ENCODE data around the gene BRD4. TPM values are rescaled to one million over a fixed set of nuclear protein-coding genes. Genes with fewer than 3 reads are reported as not detected.
A peak's percentile ranks its signal among the peaks of the same experiment; 100 is the strongest.

The BRD4 gene
- total RNA-seq, 4 donors from 2014 or later: 54.8 to 111 (median 68.3) TPM

DNA sequence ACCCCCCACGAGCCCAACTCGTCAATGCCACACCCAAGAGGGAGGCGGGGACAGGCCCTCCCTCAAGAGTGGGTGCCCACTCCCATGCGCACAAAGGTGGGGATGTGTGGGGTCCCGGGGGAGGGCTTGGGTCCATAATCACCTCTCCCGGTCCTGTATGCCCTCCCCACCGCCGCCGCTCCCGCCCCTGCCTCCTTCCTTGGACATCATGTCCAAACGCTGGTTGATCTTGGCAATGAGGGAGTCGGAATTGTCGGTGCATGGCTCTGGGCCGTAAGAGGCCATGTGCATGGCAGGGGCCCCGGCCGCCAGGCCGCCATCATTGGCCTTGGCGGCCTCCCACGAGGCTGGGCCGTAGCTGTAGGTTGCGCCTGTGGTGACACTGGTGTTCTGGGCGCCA is 41.3 kb upstream of the BRD4 start:
- no peak for DNase-seq (ENCODE audit: low spot score in 2 of 2)
- H3K4me3 ChIP-seq: peak overlapping the region; percentile 11
- peaks cover 48% of the 10 kb centered on the region for H3K4me1 ChIP-seq
- peak overlapping the region; percentile 52 for H3K27ac ChIP-seq
- WGBS: 80% methylated on average over 9 of the region's 22 CpGs
- TF ChIP-seq POLR2A (IDR thresholded peaks at IDR 0.05) (no peak), EP300 (IDR thresholded peaks at IDR 0.05) (no peak), POLR2AphosphoS5 (IDR thresholded peaks at IDR 0.05) (no peak)
- TF ChIP-seq, protein P1, sequence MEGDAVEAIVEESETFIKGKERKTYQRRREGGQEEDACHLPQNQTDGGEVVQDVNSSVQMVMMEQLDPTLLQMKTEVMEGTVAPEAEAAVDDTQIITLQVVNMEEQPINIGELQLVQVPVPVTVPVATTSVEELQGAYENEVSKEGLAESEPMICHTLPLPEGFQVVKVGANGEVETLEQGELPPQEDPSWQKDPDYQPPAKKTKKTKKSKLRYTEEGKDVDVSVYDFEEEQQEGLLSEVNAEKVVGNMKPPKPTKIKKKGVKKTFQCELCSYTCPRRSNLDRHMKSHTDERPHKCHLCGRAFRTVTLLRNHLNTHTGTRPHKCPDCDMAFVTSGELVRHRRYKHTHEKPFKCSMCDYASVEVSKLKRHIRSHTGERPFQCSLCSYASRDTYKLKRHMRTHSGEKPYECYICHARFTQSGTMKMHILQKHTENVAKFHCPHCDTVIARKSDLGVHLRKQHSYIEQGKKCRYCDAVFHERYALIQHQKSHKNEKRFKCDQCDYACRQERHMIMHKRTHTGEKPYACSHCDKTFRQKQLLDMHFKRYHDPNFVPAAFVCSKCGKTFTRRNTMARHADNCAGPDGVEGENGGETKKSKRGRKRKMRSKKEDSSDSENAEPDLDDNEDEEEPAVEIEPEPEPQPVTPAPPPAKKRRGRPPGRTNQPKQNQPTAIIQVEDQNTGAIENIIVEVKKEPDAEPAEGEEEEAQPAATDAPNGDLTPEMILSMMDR (IDR thresholded peaks at IDR 0.05): no peak
- no peaks in the 10 kb centered on the region for H3K27me3 ChIP-seq
- peaks cover 60% of the 10 kb centered on the region for H3K36me3 ChIP-seq
- no peaks in the 10 kb centered on the region for H3K9me3 ChIP-seq

DNA sequence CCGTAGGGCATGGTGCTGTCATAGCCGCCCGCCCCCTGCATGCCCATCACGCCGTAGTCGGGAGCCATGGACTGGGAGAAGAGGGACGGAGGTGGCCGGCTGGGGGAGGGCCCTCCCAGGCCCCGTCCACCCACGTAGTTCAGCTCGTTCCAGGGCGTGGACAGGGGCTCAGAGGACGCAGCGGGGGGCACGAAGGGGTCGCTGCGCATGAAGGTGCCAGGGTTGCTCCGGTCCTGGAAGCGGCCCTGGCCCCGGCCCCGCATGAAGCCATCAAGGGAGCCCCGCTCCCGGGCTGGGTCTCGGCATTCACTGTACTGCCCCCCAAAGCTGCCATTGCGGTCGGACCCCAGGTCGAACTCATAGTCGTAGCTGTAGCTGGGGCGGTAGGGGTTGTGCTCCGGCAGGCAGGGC is 40.6 kb upstream of the BRD4 start:
- peaks cover 68% of the 10 kb centered on the region for H3K36me3 ChIP-seq
- no peaks in the 10 kb centered on the region for H3K9me3 ChIP-seq
- H3K4me3 ChIP-seq: no peak overlapping the region
- no peak overlapping the region for H3K27ac ChIP-seq
- DNase-seq (ENCODE audit: low spot score in 2 of 2): no peak
- H3K4me1 ChIP-seq: peaks cover 44% of the 10 kb centered on the region
- no peaks in the 10 kb centered on the region for H3K27me3 ChIP-seq
- TF ChIP-seq, protein P1 (IDR thresholded peaks at IDR 0.05): no peak
- TF ChIP-seq POLR2AphosphoS5 (IDR thresholded peaks at IDR 0.05) (no peak), POLR2A (IDR thresholded peaks at IDR 0.05) (no peak), EP300 (IDR thresholded peaks at IDR 0.05) (no peak)
- WGBS: 86% methylated on average over 10 of the region's 30 CpGs

DNA sequence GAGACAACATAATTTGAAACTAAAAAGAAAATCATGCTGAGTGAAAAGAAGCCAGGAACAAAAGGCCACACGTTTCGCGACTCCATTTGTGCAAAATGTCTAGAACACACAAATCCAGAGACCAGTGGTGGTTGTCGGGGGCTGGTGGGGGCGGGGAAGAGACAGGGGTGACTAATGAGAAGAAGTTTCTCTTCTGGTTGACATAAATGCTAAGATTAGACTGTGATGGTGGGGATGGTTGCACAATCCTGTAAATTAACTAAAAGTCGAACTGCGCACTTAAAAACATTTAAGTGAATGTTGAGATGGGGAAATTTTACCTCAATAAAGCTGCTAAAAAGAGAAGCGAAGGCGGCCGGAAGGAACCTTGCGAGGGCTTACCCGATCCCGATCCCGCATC is 40.1 kb upstream of the BRD4 start:
- WGBS: 93% methylated on average over 14 of the region's 14 CpGs
- no peak for DNase-seq (ENCODE audit: low spot score in 2 of 2)
- H3K4me3 ChIP-seq: no peak overlapping the region

DNA sequence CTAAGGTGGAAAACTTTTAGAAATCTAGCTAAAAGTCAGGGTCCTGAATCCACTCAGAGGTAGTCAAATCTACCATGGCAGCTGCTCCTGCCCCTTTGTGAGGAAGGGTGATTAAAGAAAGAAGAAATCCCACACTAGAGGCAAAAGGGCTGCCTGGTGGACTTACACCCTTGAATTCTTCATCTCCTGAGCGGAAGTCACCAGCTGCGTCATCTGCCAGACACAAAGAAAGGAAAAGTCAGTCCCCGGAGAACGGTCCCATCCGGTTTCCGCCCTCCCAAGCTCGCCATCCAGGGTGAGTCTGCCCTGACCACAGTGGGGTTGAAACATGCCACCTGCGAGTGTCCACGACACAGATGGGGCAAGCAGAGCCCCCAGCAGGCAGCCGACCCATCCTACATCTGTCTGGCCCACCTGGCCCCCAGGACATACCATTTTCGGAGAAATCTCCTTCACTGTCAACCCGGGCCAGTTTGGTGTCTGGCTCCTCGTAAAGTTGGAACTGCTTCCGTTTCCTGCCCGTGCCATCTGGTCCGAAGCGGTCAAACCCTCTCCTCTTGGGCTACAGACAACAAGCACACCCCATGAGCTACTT is 39.5 kb upstream of the BRD4 start:
- WGBS: 94% methylated on average over 17 of the region's 17 CpGs
- DNase-seq (ENCODE audit: low spot score in 2 of 2): no peak
- no peak overlapping the region for H3K4me3 ChIP-seq
- peaks cover 78% of the 10 kb centered on the region for H3K36me3 ChIP-seq
- no peak overlapping the region for H3K27ac ChIP-seq
- no peaks in the 10 kb centered on the region for H3K27me3 ChIP-seq
- no peaks in the 10 kb centered on the region for H3K9me3 ChIP-seq
- no peak for TF ChIP-seq POLR2AphosphoS5 (IDR thresholded peaks at IDR 0.05)
- TF ChIP-seq, protein P1 (IDR thresholded peaks at IDR 0.05): no peak
- TF ChIP-seq POLR2A (IDR thresholded peaks at IDR 0.05): no peak
- no peak for TF ChIP-seq EP300 (IDR thresholded peaks at IDR 0.05)
- peaks cover 34% of the 10 kb centered on the region for H3K4me1 ChIP-seq

More for the DNA sequence above, 40.1 kb upstream of the BRD4 start:
- TF ChIP-seq, protein P1 (IDR thresholded peaks at IDR 0.05): no peak
- TF ChIP-seq POLR2A (IDR thresholded peaks at IDR 0.05) (no peak), POLR2AphosphoS5 (IDR thresholded peaks at IDR 0.05) (no peak), EP300 (IDR thresholded peaks at IDR 0.05) (no peak)
- Histone ChIP-seq H3K27me3 (no peaks in the 10 kb centered on the region), H3K4me1 (peaks cover 40% of the 10 kb centered on the region), H3K36me3 (peaks cover 72% of the 10 kb centered on the region), H3K9me3 (no peaks in the 10 kb centered on the region), H3K27ac (no peak overlapping the region)

DNA sequence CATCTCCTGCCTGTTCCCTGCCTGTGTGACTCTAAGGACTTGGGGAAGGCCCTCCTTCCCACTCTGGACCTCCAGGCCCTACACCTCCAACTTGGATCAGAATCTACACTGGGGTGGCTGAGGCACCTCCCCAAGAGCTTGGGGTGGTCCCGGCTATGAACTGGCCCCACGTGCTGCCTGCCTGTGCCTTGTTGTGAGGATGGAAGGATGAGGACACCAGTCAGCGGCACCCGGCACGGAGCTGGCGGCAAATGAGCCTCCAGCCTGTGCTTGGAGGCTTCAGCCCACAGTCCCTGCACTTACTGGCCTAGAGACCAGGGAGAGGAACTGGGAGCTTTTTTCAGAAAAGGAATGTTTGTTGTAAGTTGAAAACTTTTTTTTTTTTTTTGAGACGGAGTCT is 38.8 kb upstream of the BRD4 start:
- no peak overlapping the region for H3K27ac ChIP-seq
- no peaks in the 10 kb centered on the region for H3K27me3 ChIP-seq
- H3K4me3 ChIP-seq: no peak overlapping the region
- WGBS: 96% methylated on average over 7 of the region's 7 CpGs
- peaks cover 83% of the 10 kb centered on the region for H3K36me3 ChIP-seq
- no peak for DNase-seq (ENCODE audit: low spot score in 2 of 2)
- TF ChIP-seq POLR2A (IDR thresholded peaks at IDR 0.05): no peak
- TF ChIP-seq, protein P1 (IDR thresholded peaks at IDR 0.05): no peak
- TF ChIP-seq EP300 (IDR thresholded peaks at IDR 0.05): no peak
- no peak for TF ChIP-seq POLR2AphosphoS5 (IDR thresholded peaks at IDR 0.05)
- H3K4me1 ChIP-seq: peaks cover 27% of the 10 kb centered on the region
- no peaks in the 10 kb centered on the region for H3K9me3 ChIP-seq

Data from suprapubic skin (tissue), 4 donors.